GM18498 (cell line): ENCODE measurements around the gene LRRC27.
"Not testable (repeated sequence)": the region's sequence is repeated elsewhere in the genome, so short reads cannot be mapped to it uniquely, and the experiment has no call there.

Experiments
- ATAC-seq: cut with Tn5 transposase; IDR thresholded peaks from one replicate; pipeline ENCODE4 v1.9.1; 2021; ENCODE audit warnings: mild to moderate bottlenecking, moderate library complexity; ENCODE audit not compliant: unreplicated experiment

The LRRC27 gene

GRCh38 chr10:132331601-132332432, at the start of gene LRRC27:
Gene LRRC27, plus strand, starts transcription at chr10:132332193. Its CDS starts 1,332 bp downstream, at chr10:132333525.
- ATAC-seq = peak; percentile 80

GRCh38 chr10:132282667-132283603, 49.1 kb upstream of the LRRC27 start:
- ATAC-seq = no peak

GRCh38 chr10:132283604-132284382, 48.2 kb upstream of the LRRC27 start:
- no peak for ATAC-seq

- no peak for ATAC-seq
Measured at GRCh38 chr10:132289439-132289838, 42.6 kb upstream of the LRRC27 start.

GRCh38 chr10:132290631-132291030, 41.4 kb upstream of the LRRC27 start:
- ATAC-seq = no peak

GRCh38 chr10:132291826-132292225, 40.2 kb upstream of the LRRC27 start:
- ATAC-seq = no peak

- ATAC-seq = no peak
Measured at GRCh38 chr10:132292287-132293200, 39.4 kb upstream of the LRRC27 start.

GRCh38 chr10:132293201-132293812, 38.7 kb upstream of the LRRC27 start:
- no peak for ATAC-seq

- no peak for ATAC-seq
Measured at GRCh38 chr10:132293813-132294520, 38.0 kb upstream of the LRRC27 start.

GRCh38 chr10:132294561-132295318, 37.3 kb upstream of the LRRC27 start:
- no peak for ATAC-seq

- ATAC-seq = not testable (repeated sequence)
Measured at GRCh38 chr10:132295481-132295880, 36.5 kb upstream of the LRRC27 start.

GRCh38 chr10:132296666-132297443, 35.1 kb upstream of the LRRC27 start:
- no peak for ATAC-seq

- no peak for ATAC-seq
Measured at GRCh38 chr10:132297526-132297925, 34.5 kb upstream of the LRRC27 start.

- no peak for ATAC-seq
Measured at GRCh38 chr10:132298038-132298881, 33.7 kb upstream of the LRRC27 start.

GRCh38 chr10:132299371-132300336, 32.3 kb upstream of the LRRC27 start:
- ATAC-seq = no peak
